Neutrophil (primary cell): Measurements from ENCODE around the gene NAT10.

Experiments used
- H3K27ac ChIP-seq: fragments of 200-600 bp; sonication (generic); 2 replicates; pipeline ENCODE4 v1.5.1; 2016; ENCODE audit warnings: mild to moderate bottlenecking, moderate library complexity
- H3K27me3 ChIP-seq: fragments of 200-600 bp; sonication (generic); 2 replicates; pipeline ENCODE4 v1.6.0; 2016; ENCODE audit warnings: mild to moderate bottlenecking
- H3K36me3 ChIP-seq: fragments of 200-600 bp; sonication (generic); 2 replicates; pipeline ENCODE4 v1.5.1; 2017
- H3K4me1 ChIP-seq, 2 experiments: fragments of 200-600 bp in 1 of 2; sonication (generic) in 1 of 2; 1 replicate in 1 of 2; 2 replicates in 1 of 2; pipeline versions ENCODE4 v1.5.1 to v1.6.1; 2013 to 2016; ENCODE audit warnings: low read depth in 1 of 2, low read length in 1 of 2, mild to moderate bottlenecking in 1 of 2, moderate library complexity in 1 of 2; ENCODE audit not compliant: control insufficient read depth in 1 of 2, insufficient read depth in 1 of 2
- H3K4me3 ChIP-seq, 2 experiments: fragments of 200-600 bp in 1 of 2; sonication (generic) in 1 of 2; 1 replicate in 1 of 2; 2 replicates in 1 of 2; pipeline ENCODE4 v1.5.1; 2013 to 2016; ENCODE audit warnings: low read depth in 1 of 2, low read length in 1 of 2, mild to moderate bottlenecking in 1 of 2, moderate library complexity in 1 of 2
- H3K9me3 ChIP-seq: fragments of 200-600 bp; sonication (generic); 2 replicates; pipeline ENCODE4 v1.5.1; 2016
- CTCF ChIP-seq: fragments of 200-600 bp; sonication (generic); IDR thresholded peaks from 2 replicates; pipeline ENCODE4 v1.5.1; 2016; ENCODE audit warnings: antibody characterized with exemption

NAT10 gene

GRCh38 chr11:34114471-34114870 lies 9.0 kb downstream of the NAT10 start:
- TF ChIP-seq CTCF = no peak
- H3K36me3 ChIP-seq = peaks cover 64% of the 10 kb centered on the region

GRCh38 chr11:34120651-34121050 lies 15.2 kb downstream of the NAT10 start:
- Histone ChIP-seq H3K9me3 (no peaks in the 10 kb centered on the region), H3K36me3 (peaks cover 72% of the 10 kb centered on the region), H3K27ac (no peak overlapping the region), H3K27me3 (no peaks in the 10 kb centered on the region), H3K4me1 (no peaks in the 10 kb centered on the region), H3K4me3 (no peak overlapping the region)
- TF ChIP-seq CTCF = no peak

More at GRCh38 chr11:34114471-34114870, 9.0 kb downstream of the NAT10 start:
- H3K27ac ChIP-seq = no peak overlapping the region
- H3K4me3 ChIP-seq = no peak overlapping the region
- H3K27me3 ChIP-seq = no peaks in the 10 kb centered on the region
- no peaks in the 10 kb centered on the region for H3K9me3 ChIP-seq
- H3K4me1 ChIP-seq = no peaks in the 10 kb centered on the region

GRCh38 chr11:34124885-34125668 lies 19.6 kb downstream of the NAT10 start:
- Histone ChIP-seq H3K4me1 (no peaks in the 10 kb centered on the region), H3K27ac (no peak overlapping the region), H3K4me3 (no peak overlapping the region), H3K9me3 (no peaks in the 10 kb centered on the region), H3K36me3 (peaks cover 60% of the 10 kb centered on the region), H3K27me3 (no peaks in the 10 kb centered on the region)
- TF ChIP-seq CTCF = no peak

GRCh38 chr11:34126959-34127848 lies 21.8 kb downstream of the NAT10 start:
- Histone ChIP-seq H3K4me1 (no peaks in the 10 kb centered on the region), H3K27me3 (no peaks in the 10 kb centered on the region), H3K4me3 (no peak overlapping the region), H3K9me3 (no peaks in the 10 kb centered on the region), H3K36me3 (peaks cover 59% of the 10 kb centered on the region), H3K27ac (no peak overlapping the region)
- no peak for TF ChIP-seq CTCF

GRCh38 chr11:34128824-34129223 lies 23.4 kb downstream of the NAT10 start:
- no peak for TF ChIP-seq CTCF
- H3K36me3 ChIP-seq = peaks cover 56% of the 10 kb centered on the region
- no peak overlapping the region for H3K4me3 ChIP-seq
- H3K4me1 ChIP-seq = no peaks in the 10 kb centered on the region
- no peaks in the 10 kb centered on the region for H3K9me3 ChIP-seq
- no peak overlapping the region for H3K27ac ChIP-seq
- no peaks in the 10 kb centered on the region for H3K27me3 ChIP-seq
